ENCODE results near the gene TAF6L. TPM values are rescaled to one million over a fixed set of nuclear protein-coding genes. Genes with fewer than 3 reads are reported as not detected.

TAF6L gene
- total RNA-seq = 11.8 and 18.6 TPM in 2 replicates

GRCh38 chr11:62771144-62772021 is at the start of gene TAF6L:
TSS of gene TAF6L (plus strand) at chr11:62771396. CDS start at chr11:62775784, 4,388 bp downstream.

GRCh38 chr11:62727165-62727871 is 43.9 kb upstream of the TAF6L start, which contains the start of gene HNRNPUL2:
TSS of gene HNRNPUL2 (minus strand) at chr11:62727457. CDS start at chr11:62727156, 301 bp downstream.

GRCh38 chr11:62728171-62728988 is 42.8 kb upstream of the TAF6L start, which contains the start of gene TTC9C:
TSS of gene TTC9C (plus strand) at chr11:62728486. CDS start at chr11:62728849, 363 bp downstream.

GRCh38 chr11:62753736-62754603 is 17.2 kb upstream of the TAF6L start, which contains the start of gene ZBTB3:
TSS of gene ZBTB3 (minus strand) at chr11:62754160. CDS start at chr11:62753664, 496 bp downstream.

GRCh38 chr11:62787005-62787759 is 16.0 kb downstream of the TAF6L start, which contains the start of gene TMEM179B:
TSS of gene TMEM179B (plus strand) at chr11:62787402. CDS start at chr11:62787432, 30 bp downstream.

GRCh38 chr11:62791501-62792201 is 20.5 kb downstream of the TAF6L start, which contains the start of gene TMEM223:
TSS of gene TMEM223 (minus strand) at chr11:62792006. CDS start at chr11:62791994, 12 bp downstream.

GRCh38 chr11:62805076-62805892 is 34.1 kb downstream of the TAF6L start, which contains the start of gene NXF1:
TSS of gene NXF1 (minus strand) at chr11:62805440. CDS start at chr11:62805356, 84 bp downstream.

GRCh38 chr11:62831520-62832335 is 60.5 kb downstream of the TAF6L start, which contains the start of gene STX5:
TSS of gene STX5 (minus strand) at chr11:62832051. CDS start at chr11:62831243, 808 bp downstream.

GRCh38 chr11:62832336-62833234 is 61.4 kb downstream of the TAF6L start, which contains the start of gene TEX54:
TSS of gene TEX54 (minus strand) at chr11:62832841.

Other genes starting within 250 kb of the TAF6L start
- 251 and 358 TPM in 2 replicates for gene AHNAK, start 224.6 kb upstream of the TAF6L start, total RNA-seq
- gene EEF1G, start 197.5 kb upstream of the TAF6L start, total RNA-seq = 2,051 and 2,264 TPM in 2 replicates
- 5.5 and 9.6 TPM in 2 replicates for gene TUT1, start 179.9 kb upstream of the TAF6L start, total RNA-seq
- gene MTA2, start 169.5 kb upstream of the TAF6L start, total RNA-seq = 81.7 and 109 TPM in 2 replicates
- gene EML3, start 158.6 kb upstream of the TAF6L start, total RNA-seq = 17.0 and 22.9 TPM in 2 replicates
- 2.8 and 14.1 TPM in 2 replicates for gene ROM1, start 158.1 kb upstream of the TAF6L start, total RNA-seq
- gene B3GAT3, start 149.4 kb upstream of the TAF6L start, total RNA-seq = 48.4 and 56.2 TPM in 2 replicates
- gene GANAB, start 124.8 kb upstream of the TAF6L start, total RNA-seq = 263 and 291 TPM in 2 replicates
- 20.6 and 26.2 TPM in 2 replicates for gene INTS5, start 118.1 kb upstream of the TAF6L start, total RNA-seq
- 47.0 and 88.6 TPM in 2 replicates for gene C11orf98, start 106.2 kb upstream of the TAF6L start, total RNA-seq
- gene CSKMT, start 106.1 kb upstream of the TAF6L start, total RNA-seq = 2.9 and 20.2 TPM in 2 replicates
- gene UQCC3, start 99.7 kb upstream of the TAF6L start, total RNA-seq = 8.6 and 10.5 TPM in 2 replicates
- gene LBHD1, start 99.1 kb upstream of the TAF6L start, total RNA-seq = 6.9 and 11.0 TPM in 2 replicates
- 97.7 and 109 TPM in 2 replicates for gene UBXN1, start 92.3 kb upstream of the TAF6L start, total RNA-seq
- gene LRRN4CL, start 81.9 kb upstream of the TAF6L start, total RNA-seq = 5.8 and 6.6 TPM in 2 replicates
- gene BSCL2, start 64.0 kb upstream of the TAF6L start, total RNA-seq = 79.6 and 137 TPM in 2 replicates
- not detected in 2 replicates for gene GNG3, start 63.7 kb upstream of the TAF6L start, total RNA-seq
- gene HNRNPUL2, start 43.9 kb upstream of the TAF6L start, total RNA-seq = 6.6 and 6.9 TPM in 2 replicates
- gene TTC9C, start 42.9 kb upstream of the TAF6L start, total RNA-seq = 27.1 and 44.5 TPM in 2 replicates
- gene ZBTB3, start 17.2 kb upstream of the TAF6L start, total RNA-seq = 6.1 and 10.3 TPM in 2 replicates
- 96.1 and 114 TPM in 2 replicates for gene POLR2G, start 9.8 kb upstream of the TAF6L start, total RNA-seq
- gene TMEM179B, start 16.0 kb downstream of the TAF6L start, total RNA-seq = 73.7 and 93.1 TPM in 2 replicates
- 40.9 and 43.8 TPM in 2 replicates for gene TMEM223, start 20.6 kb downstream of the TAF6L start, total RNA-seq
- 26.2 and 30.5 TPM in 2 replicates for gene NXF1, start 34.0 kb downstream of the TAF6L start, total RNA-seq
- 33.2 and 59.2 TPM in 2 replicates for gene STX5, start 60.7 kb downstream of the TAF6L start, total RNA-seq
- not detected in 2 replicates for gene TEX54, start 61.4 kb downstream of the TAF6L start, total RNA-seq
- 39.7 and 57.4 TPM in 2 replicates for gene WDR74, start 68.2 kb downstream of the TAF6L start, total RNA-seq
- gene SLC3A2, start 109.5 kb downstream of the TAF6L start, total RNA-seq = 216 and 237 TPM in 2 replicates
- not detected in 2 replicates for gene CHRM1, start 150.0 kb downstream of the TAF6L start, total RNA-seq
- gene SLC22A6, start 213.6 kb downstream of the TAF6L start, total RNA-seq = not detected in 2 replicates
- not detected in 2 replicates for gene SLC22A8, start 244.4 kb downstream of the TAF6L start, total RNA-seq

Data from myometrial cell (primary cell).